IMR-90 (cell line): ENCODE data around the gene PCDHGC5. TPM values are rescaled to one million over a fixed set of nuclear protein-coding genes. Genes with fewer than 3 reads are reported as not detected.

Source experiments
- ATAC-seq: fragments of 200-7000 bp; cut with Tn5 transposase; 2 replicates; pipeline ENCODE4 v1.9.1; 2020; ENCODE audit warnings: low read depth, mild to moderate bottlenecking, moderate library complexity
- BruUV-seq: library from RNA; stranded (reverse); fragments of 400-500 nt; replicated peaks from 2 replicates; lab custom pipeline; 2021; lab: Mats Ljungman, UMichigan
- CTCF ChIA-PET: fragments of 300-600 bp; formaldehyde crosslinking; extraction: SDS; loops from one replicate; lab custom pipeline; 2021; ENCODE audit warnings: antibody characterized with exemption; lab: Yijun Ruan, JAX
- POLR2A ChIA-PET: fragments of 300-600 bp; sonication (Branson Sonifier 250); formaldehyde crosslinking; loops from one replicate; lab custom pipeline; 2022; ENCODE audit warnings: antibody characterized with exemption; ENCODE audit not compliant: unreplicated experiment; lab: Charles Lee
- DNase-seq: peaks from one replicate; pipeline ENCODE4 v3.0.0; 2013
- H2AFZ ChIP-seq: replicated peaks from 2 replicates; pipeline ENCODE3; 2013; ENCODE audit warnings: low read length, mild to moderate bottlenecking; ENCODE audit not compliant: poor library complexity
- H2AK5ac ChIP-seq: 2 replicates; pipeline ENCODE4 v1.6.1; 2013; ENCODE audit warnings: low read depth, low read length, inconsistent platforms
- H2AK9ac ChIP-seq: replicated peaks from 2 replicates; pipeline ENCODE3; 2013; ENCODE audit warnings: mild to moderate bottlenecking, low read depth, low read length, moderate library complexity; ENCODE audit not compliant: poor library complexity
- H2BK120ac ChIP-seq: 2 replicates; pipeline ENCODE4 v1.6.1; 2013; ENCODE audit warnings: low read depth, low read length, inconsistent platforms
- H2BK15ac ChIP-seq: 3 replicates; pipeline ENCODE4 v1.6.1; 2013; ENCODE audit warnings: low read depth, low read length, inconsistent platforms
- H2BK20ac ChIP-seq: 2 replicates; pipeline ENCODE4 v1.6.1; 2013; ENCODE audit warnings: low read depth, mild to moderate bottlenecking, inconsistent platforms, low read length, moderate library complexity
- H2BK5ac ChIP-seq: 2 replicates; pipeline ENCODE4 v1.6.1; 2013; ENCODE audit warnings: mild to moderate bottlenecking, low read depth, low read length, inconsistent platforms; ENCODE audit not compliant: poor library complexity, severe bottlenecking
- H3K14ac ChIP-seq: replicated peaks from 2 replicates; pipeline ENCODE4 v1.6.1; 2013; ENCODE audit warnings: low read depth, low read length, inconsistent platforms
- H3K18ac ChIP-seq: 2 replicates; pipeline ENCODE4 v1.6.1; 2013; ENCODE audit warnings: low read depth, low read length, control low read depth
- H3K23ac ChIP-seq: 2 replicates; pipeline ENCODE4 v1.6.1; 2013; ENCODE audit warnings: low read depth, low read length, inconsistent platforms
- H3K27ac ChIP-seq: 2 replicates; pipeline ENCODE4 v1.5.1; 2013; ENCODE audit warnings: mild to moderate bottlenecking, control low read depth, low read length; ENCODE audit not compliant: insufficient read depth
- H3K27me3 ChIP-seq: 2 replicates; pipeline ENCODE4 v1.6.1; 2013; ENCODE audit warnings: low read length; ENCODE audit not compliant: control insufficient read depth, insufficient read depth
- H3K36me3 ChIP-seq: 2 replicates; pipeline ENCODE4 v1.6.1; 2013; ENCODE audit warnings: low read length, mixed read lengths; ENCODE audit not compliant: control insufficient read depth, insufficient read depth
- H3K4ac ChIP-seq: 2 replicates; pipeline ENCODE4 v1.6.1; 2013; ENCODE audit warnings: low read depth, low read length, inconsistent platforms
- H3K4me1 ChIP-seq: 2 replicates; pipeline ENCODE4 v1.6.1; 2013; ENCODE audit warnings: low read length, mixed read lengths; ENCODE audit not compliant: control insufficient read depth, insufficient read depth
- H3K4me2 ChIP-seq: 2 replicates; pipeline ENCODE4 v1.6.1; 2013; ENCODE audit warnings: low read depth, mild to moderate bottlenecking, control low read depth, low read length, moderate library complexity
- H3K4me3 ChIP-seq: 2 replicates; pipeline ENCODE4 v1.5.1; 2013; ENCODE audit warnings: low read depth, mild to moderate bottlenecking, control low read depth, low read length, moderate library complexity; ENCODE audit not compliant: insufficient read depth
- H3K56ac ChIP-seq: 2 replicates; pipeline ENCODE4 v1.6.1; 2013; ENCODE audit warnings: low read length, inconsistent platforms; ENCODE audit not compliant: insufficient read depth; ENCODE audit errors: extremely low read depth
- H3K79me1 ChIP-seq, 2 experiments: 2 replicates each; pipeline ENCODE4 v1.6.1; 2013; ENCODE audit warnings: low read length in 2 of 2, inconsistent platforms in 1 of 2, low read depth in 1 of 2
- H3K9ac ChIP-seq: 2 replicates; pipeline ENCODE4 v1.6.1; 2013; ENCODE audit warnings: low read depth, low read length, control low read depth
- H3K9me1 ChIP-seq: 2 replicates; pipeline ENCODE4 v1.6.1; 2013; ENCODE audit warnings: low read length, inconsistent platforms; ENCODE audit not compliant: insufficient read depth
- H3K9me3 ChIP-seq: 2 replicates; pipeline ENCODE4 v1.6.1; 2013; ENCODE audit warnings: low read length; ENCODE audit not compliant: control insufficient read depth, insufficient read depth
- H4K20me1 ChIP-seq: 2 replicates; pipeline ENCODE4 v1.6.1; 2013; ENCODE audit warnings: low read length, inconsistent platforms; ENCODE audit not compliant: insufficient read depth
- H4K5ac ChIP-seq: 2 replicates; pipeline ENCODE4 v1.6.1; 2013; ENCODE audit warnings: mild to moderate bottlenecking, low read depth, low read length, control low read depth
- H4K8ac ChIP-seq, 2 experiments: 2 replicates each; pipeline ENCODE4 v1.6.1; 2013; ENCODE audit warnings: low read depth in 2 of 2, low read length in 2 of 2, control low read depth in 1 of 2, inconsistent platforms in 1 of 2
- H4K91ac ChIP-seq: 2 replicates; pipeline ENCODE4 v1.6.1; 2013; ENCODE audit warnings: low read depth, low read length, inconsistent platforms; ENCODE audit not compliant: insufficient read depth
- CEBPB ChIP-seq: IDR thresholded peaks from 2 replicates; pipeline ENCODE4 v1.6.1; 2012; ENCODE audit warnings: low read depth, low read length, improper control_type of control experiment
- CHD1 ChIP-seq: IDR thresholded peaks from 2 replicates; pipeline ENCODE4 v1.6.1; 2012; ENCODE audit warnings: low read depth, low read length, improper control_type of control experiment
- CTCF ChIP-seq: conservative IDR thresholded peaks from 2 replicates; pipeline ENCODE4 v1.5.1; 2012; ENCODE audit warnings: mild to moderate bottlenecking, low read depth, low read length, improper control_type of control experiment
- FOS ChIP-seq: fragments of 150-350 bp; IDR thresholded peaks from 2 replicates; pipeline ENCODE4 v1.6.1; 2016; ENCODE audit warnings: low read depth, low read length
- MAZ ChIP-seq: IDR thresholded peaks from 2 replicates; pipeline ENCODE4 v1.6.1; 2012; ENCODE audit warnings: low read depth, mild to moderate bottlenecking, low read length, improper control_type of control experiment, moderate library complexity, borderline replicate concordance
- MXI1 ChIP-seq: IDR thresholded peaks from 2 replicates; pipeline ENCODE4 v1.6.1; 2012; ENCODE audit warnings: low read depth, mild to moderate bottlenecking, low read length, moderate library complexity, borderline replicate concordance
- NFE2L2 ChIP-seq: fragments of 150-350 bp; IDR thresholded peaks from 2 replicates; pipeline ENCODE4 v1.6.1; 2016; ENCODE audit warnings: low read depth, mild to moderate bottlenecking, low read length
- RAD21 ChIP-seq: IDR thresholded peaks from 2 replicates; pipeline ENCODE4 v1.6.1; 2012; ENCODE audit warnings: low read length, improper control_type of control experiment
- RCOR1 ChIP-seq: IDR thresholded peaks from 2 replicates; pipeline ENCODE4 v1.6.1; 2012; ENCODE audit warnings: mild to moderate bottlenecking, low read length, improper control_type of control experiment; ENCODE audit not compliant: insufficient replicate concordance
- RFX5 ChIP-seq: IDR thresholded peaks from 2 replicates; pipeline ENCODE4 v1.8.0; 2012; ENCODE audit warnings: low read depth, mild to moderate bottlenecking, low read length, moderate library complexity
- SMC3 ChIP-seq: fragments of 150-350 bp; IDR thresholded peaks from 2 replicates; pipeline ENCODE4 v1.6.1; 2016; ENCODE audit warnings: low read depth, mild to moderate bottlenecking, antibody characterized with exemption, low read length, moderate library complexity
- USF2 ChIP-seq: fragments of 150-350 bp; IDR thresholded peaks from 2 replicates; pipeline ENCODE4 v1.6.1; 2017; ENCODE audit warnings: mild to moderate bottlenecking, antibody characterized with exemption, low read length, low read depth
- WGBS, 2 experiments: methylation state at CpG; one replicate each; pipeline versions ENCODE4 v1.1.5 to v1.1.7; 2013; ENCODE audit warnings: missing lambda C conversion rate in 2 of 2; ENCODE audit not compliant: insufficient read length in 1 of 2; ENCODE audit errors: extremely low coverage in 2 of 2; 5-methylcytosine and 5-hydroxymethylcytosine counted together
- dilution Hi-C: fragments of 300-500 bp; cut with HindIII; formaldehyde crosslinking; loops from one replicate; pipeline ENCODE4 v1.14.3; 2018; ENCODE audit warnings: low sequenced_read_pairs; ENCODE audit not compliant: unreplicated experiment
- in situ Hi-C: fragments of 300-500 bp; cut with MboI; formaldehyde crosslinking; loops from 3 replicates; pipeline ENCODE4 v1.14.3; 2019; ENCODE audit warnings: low sequenced_read_pairs, inconsistent platforms, mixed read lengths
- intact Hi-C: fragments of 100-400 bp; cut with micrococcal nuclease; formaldehyde crosslinking; loops from 2 replicates; pipeline ENCODE4 v1.10.0; 2022
- polyA plus RNA-seq, 3 experiments: library from polyadenylated mRNA; depleted of rRNA; stranded (reverse); fragments of >200 nt; gene quantifications; 2 replicates each; pipeline ENCODE4 v1.2.3, GENCODE V29; 2012; ENCODE audit warnings: low replicate concordance in 1 of 3
- total RNA-seq: library from RNA; depleted of rRNA; stranded (reverse); fragments of >200 nt; gene quantifications from 2 replicates; pipeline ENCODE4 v1.2.3, GENCODE V29; 2012

The PCDHGC5 gene
- total and polyA plus RNA-seq, 2 of the 4 experiments (the other 2 are of a cell fraction): 2.9 to 3.8 TPM

- peak overlapping the region in 1 of 2 experiments; percentile 29; a peak in 2 of 4 replicates for H4K8ac ChIP-seq
- H4K91ac ChIP-seq: peak overlapping the region; percentile 58; the same call in 1 of the 2 replicates
- H3K4me3 ChIP-seq: no peak overlapping the region
- CTCF ChIA-PET: interaction anchor here (0.6 to 1.9 kb wide), 3 partner anchors 17 to 395 kb away, joined by 3 to 10 read pairs (median 7); no protein-coding TSS in a partner anchor
- peaks cover 15% of the 10 kb centered on the region; the same call in 1 of the 2 replicates for H3K9me1 ChIP-seq
- peak overlapping the region; percentile 13 for H2AK9ac ChIP-seq
- H3K9me3 ChIP-seq: no peaks in the 10 kb centered on the region
- peak overlapping the region; percentile 83 for H3K4ac ChIP-seq
- H3K14ac ChIP-seq: 0 out of 2 replicates have a peak overlapping the region, but pooled peaks have one; percentile 28
- peak overlapping the region; percentile 2; the same call in 1 of the 3 replicates for H2BK15ac ChIP-seq
- WGBS, 2 experiments: 50% methylated on average over 1 of the region's 11 CpGs; no CpG with 5 or more reads in 1 of the 2 experiments
- H3K56ac ChIP-seq: no peak overlapping the region
- H3K4me1 ChIP-seq: peaks cover 27% of the 10 kb centered on the region
- peaks cover 20% of the 10 kb centered on the region for H4K20me1 ChIP-seq
- peak overlapping the region; percentile 90 for H2AK5ac ChIP-seq
- H3K27ac ChIP-seq: peak overlapping the region; percentile 96
- DNase-seq: peak; percentile 94
- 0 out of 2 replicates have a peak overlapping the region, but pooled peaks have one; percentile 17 for H2BK20ac ChIP-seq
- POLR2A ChIA-PET: interaction anchor here (0.6 kb wide), 1 partner anchor 10 kb away, joined by 3 read pairs; no protein-coding TSS in a partner anchor
- H3K23ac ChIP-seq: no peak overlapping the region; the same call in 1 of the 2 replicates
- no peaks in the 10 kb centered on the region for H3K27me3 ChIP-seq
- peak overlapping the region; percentile 6 for H2AFZ ChIP-seq
- dilution Hi-C loops (no loop called here), in situ Hi-C loops (no loop called here), intact Hi-C loops (loop anchor here (2.0 kb wide), 1 partner anchor 19 kb away; the partner anchor contains the start of gene PCDHGC5)
- H3K4me2 ChIP-seq: peak overlapping the region; percentile 15; the same call in 1 of the 2 replicates
- peak overlapping the region; percentile 58; the same call in 1 of the 2 replicates for H2BK120ac ChIP-seq
- H3K36me3 ChIP-seq: peaks cover 42% of the 10 kb centered on the region
- H2BK5ac ChIP-seq: peak overlapping the region; percentile 10
- no peak overlapping the region; the same call in 1 of the 2 replicates for H4K5ac ChIP-seq
- no TSS peak for BruUV-seq
- H3K9ac ChIP-seq: no peak overlapping the region
- peak; percentile 71 for ATAC-seq
- peaks cover 11 to 34% of the 10 kb centered on the region in 2 experiments for H3K79me1 ChIP-seq
- H3K18ac ChIP-seq: peak overlapping the region; percentile 2; the same call in 1 of the 2 replicates
- TF ChIP-seq RAD21 (peak; percentile 19; the same call in 1 of the 2 replicates), USF2 (no peak), NFE2L2 (no peak), MAZ (peak; percentile 81), SMC3 (no peak; the same call in 1 of the 2 replicates), RFX5 (no peak), CTCF (no peak), RCOR1 (peak; percentile 98), MXI1 (no peak), CEBPB (peak; percentile 61), FOS (no peak), CHD1 (no peak)
These were observed 18.7 kb downstream of the PCDHGC5 start for GRCh38 chr5:141507387-141508091.
